ENCODE results near the gene ZNF611.
"Not testable (repeated sequence)": the region's sequence is repeated elsewhere in the genome, so short reads cannot be mapped to it uniquely, and the experiment has no call there.

ZNF611 gene

GRCh38 chr19:52700673-52701072 is 34.2 kb downstream of the ZNF611 start:
- no peak for DNase-seq
- peaks cover 11% of the 10 kb centered on the region for H3K36me3 ChIP-seq (replicated peaks)
- no peak for TF ChIP-seq CTCF (IDR thresholded peaks at IDR 0.05; ENCODE audit: low read depth, low read length, missing control alignments)

GRCh38 chr19:52699555-52699954 is 35.3 kb downstream of the ZNF611 start:
- DNase-seq; H3K27me3 ChIP-seq (replicated peaks); in situ Hi-C loops (cut with HindIII; ENCODE audit: low pct_ligation_motif_present, low sequenced_read_pairs); H3K4me3 ChIP-seq (ENCODE audit: low read depth, low read length); H3K27ac ChIP-seq; H3K36me3 ChIP-seq (replicated peaks): not testable (repeated sequence)

More at GRCh38 chr19:52700673-52701072, 34.2 kb downstream of the ZNF611 start:
- Histone ChIP-seq H3K27me3 (replicated peaks) (no peaks in the 10 kb centered on the region), H3K4me3 (ENCODE audit: low read depth, low read length) (no peak overlapping the region), H3K27ac (no peak overlapping the region)
- in situ Hi-C loops (cut with HindIII; ENCODE audit: low pct_ligation_motif_present, low sequenced_read_pairs): no loop called here

- TF ChIP-seq CTCF (IDR thresholded peaks at IDR 0.05; ENCODE audit: low read depth, low read length, missing control alignments): no peak
- DNase-seq: no peak
- in situ Hi-C loops (cut with HindIII; ENCODE audit: low pct_ligation_motif_present, low sequenced_read_pairs): no loop called here
- Histone ChIP-seq H3K27ac (no peak overlapping the region), H3K27me3 (replicated peaks) (no peaks in the 10 kb centered on the region), H3K36me3 (replicated peaks) (no peaks in the 10 kb centered on the region), H3K4me3 (ENCODE audit: low read depth, low read length) (no peak overlapping the region)
Observed at GRCh38 chr19:52695996-52696395, 38.8 kb downstream of the ZNF611 start.

- TF ChIP-seq CTCF (IDR thresholded peaks at IDR 0.05; ENCODE audit: low read depth, low read length, missing control alignments): no peak
Observed at GRCh38 chr19:52694921-52695320, 39.9 kb downstream of the ZNF611 start.

GRCh38 chr19:52694281-52694680 is 40.6 kb downstream of the ZNF611 start:
- H3K4me3 ChIP-seq (ENCODE audit: low read depth, low read length); H3K36me3 ChIP-seq (replicated peaks); H3K27me3 ChIP-seq (replicated peaks); DNase-seq; H3K27ac ChIP-seq; in situ Hi-C loops (cut with HindIII; ENCODE audit: low pct_ligation_motif_present, low sequenced_read_pairs): not testable (repeated sequence)

More at GRCh38 chr19:52694921-52695320, 39.9 kb downstream of the ZNF611 start:
- no peak overlapping the region for H3K4me3 ChIP-seq (ENCODE audit: low read depth, low read length)
- H3K27ac ChIP-seq: no peak overlapping the region
- no peaks in the 10 kb centered on the region for H3K27me3 ChIP-seq (replicated peaks)
- no peaks in the 10 kb centered on the region for H3K36me3 ChIP-seq (replicated peaks)
- no peak for DNase-seq
- in situ Hi-C loops (cut with HindIII; ENCODE audit: low pct_ligation_motif_present, low sequenced_read_pairs): no loop called here

- Histone ChIP-seq H3K27ac (no peak overlapping the region), H3K36me3 (replicated peaks) (no peaks in the 10 kb centered on the region), H3K27me3 (replicated peaks) (no peaks in the 10 kb centered on the region), H3K4me3 (ENCODE audit: low read depth, low read length) (no peak overlapping the region)
- no peak for TF ChIP-seq CTCF (IDR thresholded peaks at IDR 0.05; ENCODE audit: low read depth, low read length, missing control alignments)
- in situ Hi-C loops (cut with HindIII; ENCODE audit: low pct_ligation_motif_present, low sequenced_read_pairs): no loop called here
- no peak for DNase-seq
Observed at GRCh38 chr19:52692431-52693008, 42.3 kb downstream of the ZNF611 start.

GRCh38 chr19:52691737-52692136 is 43.1 kb downstream of the ZNF611 start:
- no peak overlapping the region for H3K27ac ChIP-seq
- no peak overlapping the region for H3K4me3 ChIP-seq (ENCODE audit: low read depth, low read length)
- in situ Hi-C loops (cut with HindIII; ENCODE audit: low pct_ligation_motif_present, low sequenced_read_pairs): no loop called here
- H3K27me3 ChIP-seq (replicated peaks): no peaks in the 10 kb centered on the region
- H3K36me3 ChIP-seq (replicated peaks): no peaks in the 10 kb centered on the region
- TF ChIP-seq CTCF (IDR thresholded peaks at IDR 0.05; ENCODE audit: low read depth, low read length, missing control alignments): no peak
- DNase-seq: no peak
